NT2/D1 (cell line): ENCODE data around the gene NACAD.

Experiments used
- DNase-seq: peaks from one replicate; pipeline ENCODE4 v3.0.0-alpha.2; 2011; ENCODE audit warnings: low read depth, low spot score
- H3K27me3 ChIP-seq: 2 replicates; pipeline ENCODE4 v1.6.0; 2011; ENCODE audit warnings: mild to moderate bottlenecking; ENCODE audit not compliant: insufficient read length, insufficient read depth
- H3K36me3 ChIP-seq: 2 replicates; pipeline ENCODE4 v1.6.1; 2011; ENCODE audit warnings: mild to moderate bottlenecking, low read length, mixed read lengths; ENCODE audit not compliant: insufficient read depth, insufficient read length
- H3K4me1 ChIP-seq: 2 replicates; pipeline ENCODE4 v1.5.1; 2011; ENCODE audit not compliant: insufficient read depth, insufficient read length
- H3K4me3 ChIP-seq: 2 replicates; pipeline ENCODE4 v1.5.1; 2011; ENCODE audit warnings: low read depth; ENCODE audit not compliant: insufficient read length
- H3K9ac ChIP-seq: 2 replicates; pipeline ENCODE4 v1.6.0; 2011; ENCODE audit warnings: low read depth; ENCODE audit not compliant: insufficient read length
- H3K9me3 ChIP-seq: 2 replicates; pipeline ENCODE4 v1.5.1; 2011; ENCODE audit warnings: mild to moderate bottlenecking, low read length; ENCODE audit not compliant: insufficient read depth
- SUZ12 ChIP-seq: IDR thresholded peaks from 2 replicates; pipeline ENCODE4 v1.6.1; 2011; ENCODE audit not compliant: insufficient read length, insufficient read depth; ENCODE audit errors: extremely low read depth
- YY1 ChIP-seq: IDR thresholded peaks from 2 replicates; pipeline ENCODE4 v1.6.1; 2011; ENCODE audit not compliant: insufficient read length, insufficient read depth
- ZNF274 ChIP-seq: IDR thresholded peaks from 2 replicates; pipeline ENCODE4 v1.6.1; 2011; ENCODE audit warnings: mild to moderate bottlenecking, low read depth, low read length

The NACAD gene

DNA sequence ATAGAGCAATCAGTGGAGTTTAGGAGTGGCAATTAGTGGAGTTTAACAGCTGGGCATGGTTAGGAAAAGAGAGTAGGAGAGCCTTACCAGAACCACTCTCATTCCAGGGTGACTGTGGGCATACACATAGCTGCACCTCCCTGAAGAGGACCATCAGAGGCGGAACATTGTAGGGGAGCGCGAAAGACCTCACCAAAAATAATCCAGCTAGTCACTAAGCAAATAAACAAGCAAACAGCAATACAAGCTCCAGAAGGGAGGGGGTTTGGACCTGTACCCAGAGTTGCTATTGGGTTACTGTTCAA is 4.1 kb upstream of the NACAD start:
- no peaks in the 10 kb centered on the region for H3K9me3 ChIP-seq
- DNase-seq = no peak
- H3K4me1 ChIP-seq = peaks cover 7% of the 10 kb centered on the region
- H3K36me3 ChIP-seq = peaks cover under 1% of the 10 kb centered on the region
- no peak overlapping the region for H3K9ac ChIP-seq
- H3K4me3 ChIP-seq = no peak overlapping the region
- TF ChIP-seq YY1 (no peak), ZNF274 (no peak), SUZ12 (no peak)
- H3K27me3 ChIP-seq = peaks cover 15% of the 10 kb centered on the region

DNA sequence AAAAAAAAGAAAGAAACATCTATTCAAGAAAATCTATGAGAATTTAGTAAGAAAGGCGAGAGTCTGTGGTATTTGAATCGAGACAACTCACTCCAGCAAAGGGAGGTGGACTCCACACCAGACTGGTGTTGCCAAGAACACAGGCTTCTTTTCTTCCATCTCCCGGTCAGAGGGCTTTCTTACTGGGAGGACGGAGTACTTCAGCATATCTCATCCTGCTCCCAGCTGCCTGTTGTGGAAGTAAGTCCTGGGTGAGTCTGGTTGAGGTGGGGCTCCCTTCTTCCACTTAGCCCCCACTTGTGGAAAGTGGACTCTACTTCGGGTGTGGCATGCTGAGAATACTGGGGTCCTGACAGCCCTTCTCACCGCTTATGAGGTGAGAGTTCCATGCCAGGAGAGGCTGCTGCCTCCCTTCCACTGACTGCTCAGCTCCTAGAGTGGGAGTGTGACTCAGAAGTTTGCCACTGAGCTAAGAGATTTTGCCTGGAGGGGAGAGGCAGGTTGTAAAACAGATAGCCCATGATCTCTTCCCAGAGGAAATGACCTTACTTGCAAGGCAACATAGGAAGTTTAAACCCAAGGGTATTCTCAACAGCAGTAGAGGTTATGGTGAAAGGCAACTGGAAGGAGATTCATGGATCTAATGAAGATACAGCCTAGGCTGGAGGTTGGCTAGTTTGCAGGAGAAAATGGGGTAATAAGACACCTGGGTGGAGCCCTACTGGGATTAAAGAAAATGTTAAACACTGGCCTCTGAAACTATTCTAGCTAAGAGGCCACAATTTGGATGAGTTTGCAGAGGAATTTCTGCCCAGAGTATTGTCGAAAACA is 3.5 kb upstream of the NACAD start:
- DNase-seq = no peak
- TF ChIP-seq SUZ12 (no peak), ZNF274 (no peak), YY1 (no peak)
- Histone ChIP-seq H3K4me3 (no peak overlapping the region), H3K36me3 (no peaks in the 10 kb centered on the region), H3K27me3 (peaks cover 18% of the 10 kb centered on the region), H3K9me3 (no peaks in the 10 kb centered on the region), H3K4me1 (peaks cover 7% of the 10 kb centered on the region), H3K9ac (peak overlapping the region; percentile 36)

DNA sequence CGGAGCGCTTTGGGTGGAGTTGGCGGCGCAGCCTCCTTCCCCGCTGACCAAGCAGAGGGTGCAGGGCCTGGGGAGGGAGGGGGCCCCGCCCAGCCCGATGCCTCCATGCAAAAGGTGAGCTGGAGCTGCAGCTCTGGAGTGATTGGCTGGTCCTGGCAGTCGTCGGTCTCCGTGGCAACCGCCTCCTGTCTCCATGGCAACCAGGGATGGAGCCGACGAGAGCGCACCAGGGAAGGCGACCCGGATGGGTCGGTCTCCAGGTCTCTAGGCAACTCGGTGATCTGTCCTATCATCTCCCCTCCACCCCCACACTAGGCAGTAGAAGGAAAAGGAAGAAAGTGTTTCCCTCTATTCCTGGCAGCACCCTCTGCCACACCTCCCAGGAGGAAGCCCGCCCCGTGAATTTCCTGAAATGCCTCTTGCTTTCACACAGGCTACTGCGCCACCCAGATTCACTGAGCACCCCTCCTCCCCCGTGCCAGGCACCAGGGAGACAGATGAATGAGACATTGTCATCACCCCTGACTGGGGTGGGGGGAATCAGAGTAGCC is 647 bp upstream of the NACAD start:
- no peaks in the 10 kb centered on the region for H3K9me3 ChIP-seq
- peaks cover 15% of the 10 kb centered on the region for H3K4me1 ChIP-seq
- H3K4me3 ChIP-seq = peak overlapping the region; percentile 50
- TF ChIP-seq ZNF274 (no peak), SUZ12 (no peak), YY1 (no peak)
- peaks cover 9% of the 10 kb centered on the region for H3K36me3 ChIP-seq
- H3K27me3 ChIP-seq = peaks cover 18% of the 10 kb centered on the region
- peak; percentile 71 for DNase-seq
- H3K9ac ChIP-seq = no peak overlapping the region

DNA sequence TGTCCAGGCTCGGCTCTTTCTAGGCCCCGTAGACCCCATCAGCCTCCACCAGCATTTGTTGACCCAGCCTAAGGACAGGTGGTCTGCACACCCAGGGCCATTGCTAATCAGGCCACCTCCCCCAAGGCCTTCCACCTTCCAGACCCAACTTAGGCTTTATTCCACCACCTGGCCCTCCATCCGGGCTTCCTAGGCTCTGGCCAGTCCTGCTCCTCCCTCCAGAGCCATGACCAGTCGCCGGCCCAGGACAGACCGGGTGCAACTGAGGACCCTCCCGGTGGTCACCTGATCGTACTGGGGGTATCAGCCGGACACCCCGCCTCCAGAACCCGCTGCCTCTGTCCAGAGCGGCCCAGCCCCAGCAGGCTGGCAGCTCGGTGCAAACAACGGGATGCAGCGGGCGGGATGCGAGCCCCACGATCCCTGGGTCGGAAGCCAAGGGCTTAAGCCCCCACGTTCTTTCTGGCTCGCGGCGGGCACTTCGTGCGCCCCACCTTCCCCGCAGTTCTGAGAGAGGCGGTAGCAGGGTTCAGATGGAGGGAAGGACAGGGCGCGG is 545 bp downstream of the NACAD start:
- Histone ChIP-seq H3K9ac (peak overlapping the region; percentile 42), H3K27me3 (peaks cover 18% of the 10 kb centered on the region), H3K36me3 (peaks cover 13% of the 10 kb centered on the region), H3K9me3 (no peaks in the 10 kb centered on the region), H3K4me3 (peak overlapping the region; percentile 50), H3K4me1 (peaks cover 15% of the 10 kb centered on the region)
- no peak for DNase-seq
- TF ChIP-seq ZNF274 (no peak), YY1 (no peak), SUZ12 (no peak)

DNA sequence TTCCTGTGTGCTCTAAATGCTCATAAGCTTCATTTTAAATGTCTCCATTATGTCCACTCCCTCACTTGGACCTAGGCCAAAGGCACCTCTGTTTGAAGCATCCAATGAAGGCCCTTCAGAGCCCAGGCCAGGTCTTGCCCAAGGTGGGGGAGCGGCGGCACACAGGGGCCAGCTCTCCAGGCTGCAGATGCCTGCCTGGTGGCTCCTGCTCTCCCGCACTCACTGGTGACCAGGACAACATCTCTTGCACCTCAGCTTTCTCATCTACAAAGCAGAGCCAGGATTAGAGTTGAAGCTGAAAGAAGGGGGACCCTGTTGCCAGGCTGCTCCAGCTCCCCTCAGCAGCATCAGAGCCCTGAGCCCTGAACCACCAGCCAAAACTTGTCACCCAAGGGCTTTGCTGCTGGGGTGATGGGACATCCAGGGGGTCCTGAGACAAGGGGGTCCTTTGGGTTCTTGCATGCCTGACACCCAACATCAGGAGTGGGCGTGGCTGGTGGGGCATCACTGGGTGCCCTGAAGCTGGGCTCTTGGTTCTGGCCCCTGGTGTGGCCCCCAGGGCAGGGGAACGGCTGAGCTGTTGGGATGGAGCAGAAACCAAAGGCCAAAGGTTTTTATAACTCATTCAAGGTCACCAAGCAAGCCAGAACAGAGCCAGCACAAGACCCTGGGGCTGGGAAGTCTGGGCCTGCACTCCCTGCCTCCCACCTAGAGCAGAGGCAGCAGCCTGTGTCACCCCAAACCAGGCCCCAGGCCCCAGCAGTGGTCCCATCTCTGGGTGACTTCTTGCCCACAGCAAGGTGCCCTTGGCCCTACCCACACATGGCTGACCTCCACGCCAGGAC is 1.2 kb downstream of the NACAD start:
- peaks cover 21% of the 10 kb centered on the region for H3K4me1 ChIP-seq
- peaks cover 18% of the 10 kb centered on the region for H3K27me3 ChIP-seq
- peaks cover 15% of the 10 kb centered on the region for H3K36me3 ChIP-seq
- H3K4me3 ChIP-seq = no peak overlapping the region
- H3K9ac ChIP-seq = no peak overlapping the region
- no peak for DNase-seq
- no peaks in the 10 kb centered on the region for H3K9me3 ChIP-seq
- TF ChIP-seq YY1 = no peak
- no peak for TF ChIP-seq ZNF274

DNA sequence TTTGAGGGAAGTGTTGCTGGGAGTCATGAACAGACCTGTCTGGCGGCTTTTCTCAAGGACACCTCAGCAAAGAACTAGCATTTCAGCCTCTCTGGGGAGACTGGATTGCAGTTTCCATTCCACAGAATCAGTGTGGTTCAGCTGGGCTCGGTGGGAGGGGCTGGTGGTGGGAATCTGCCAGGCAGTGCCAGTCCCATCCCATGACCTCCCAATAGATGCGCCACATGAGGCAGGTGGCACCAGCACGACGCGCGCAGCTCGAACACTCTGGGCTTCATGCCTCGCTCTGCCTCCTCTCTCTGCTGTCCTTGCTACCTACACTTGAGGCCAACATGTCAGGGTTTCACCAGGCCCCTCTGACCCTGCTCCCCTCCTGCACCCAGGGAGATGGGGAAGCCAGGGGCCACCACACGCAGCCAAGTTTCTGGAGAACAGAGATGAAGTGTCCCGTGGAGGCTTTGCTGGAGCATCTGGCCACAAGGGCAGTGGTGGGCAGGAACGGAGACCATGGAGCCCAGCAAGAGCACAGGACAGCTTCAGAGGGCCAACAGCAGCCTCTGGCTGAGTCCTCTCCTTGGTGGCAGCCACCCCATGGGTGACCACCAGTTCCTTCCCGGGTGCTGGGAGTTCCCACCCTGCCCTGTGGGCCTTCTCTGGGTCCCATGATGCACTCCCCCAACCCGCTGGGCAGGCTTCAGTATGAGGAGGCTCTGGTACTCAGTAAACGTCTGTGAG is 2.3 kb downstream of the NACAD start:
- Histone ChIP-seq H3K4me1 (peaks cover 17% of the 10 kb centered on the region), H3K27me3 (peaks cover 18% of the 10 kb centered on the region), H3K9me3 (no peaks in the 10 kb centered on the region), H3K36me3 (peaks cover 24% of the 10 kb centered on the region), H3K4me3 (no peak overlapping the region), H3K9ac (no peak overlapping the region)
- no peak for DNase-seq
- TF ChIP-seq ZNF274 = no peak
- TF ChIP-seq SUZ12 = no peak
- TF ChIP-seq YY1 = no peak
